GM12878 (cell line): ENCODE data around the gene MVK. TPM values are rescaled to one million over a fixed set of nuclear protein-coding genes. Genes with fewer than 3 reads are reported as not detected.
A peak's percentile ranks its signal among the peaks of the same experiment; 100 is the strongest.

ENCODE experiments used
- ATAC-seq: fragments of 200-7000 bp; cut with Tn5 transposase; 3 replicates; pipeline ENCODE4 v1.9.1; 2020; ENCODE audit warnings: mild to moderate bottlenecking, moderate library complexity
- BruUV-seq: library from RNA; stranded (reverse); fragments of 400-500 nt; replicated peaks from 2 replicates; lab custom pipeline; 2021; lab: Mats Ljungman, UMichigan
- CTCF ChIA-PET: fragments of 300-600 bp; sonication (Branson Sonifier 250); formaldehyde crosslinking; extraction: SDS; loops from one replicate; lab custom pipeline; 2021; ENCODE audit warnings: inconsistent platforms; lab: Yijun Ruan, JAX
- POLR2A ChIA-PET: fragments of 350-600 bp; formaldehyde crosslinking; extraction: SDS; loops from one replicate; lab custom pipeline; 2021; ENCODE audit warnings: inconsistent platforms; lab: Charles Lee
- RAD21 ChIA-PET: fragments of 300-600 bp; sonication (Branson Sonifier 250); formaldehyde crosslinking; loops from one replicate; lab custom pipeline; 2023; ENCODE audit warnings: antibody characterized with exemption; ENCODE audit not compliant: unreplicated experiment; lab: Charles Lee
- SMC1A ChIA-PET: fragments of 300-600 bp; sonication (Branson Sonifier 250); formaldehyde crosslinking; loops from one replicate; lab custom pipeline; 2023; ENCODE audit not compliant: unreplicated experiment, uncharacterized antibody; lab: Charles Lee
- DNase-seq: peaks from one replicate; pipeline ENCODE4 v3.0.0-alpha.2; 2011; ENCODE audit warnings: low read depth, low spot score
- FAIRE-seq: peaks from 3 replicates; lab custom pipeline; 2011; peaks lifted over from hg19 to GRCh38; lab: Jason Lieb, UNC
- H2AFZ ChIP-seq: 2 replicates; pipeline ENCODE4 v1.6.0; 2011; ENCODE audit warnings: low read depth, low read length, control low read depth; ENCODE audit not compliant: control insufficient read depth
- H3K27ac ChIP-seq: 2 replicates; pipeline ENCODE4 v1.5.1; 2011; ENCODE audit warnings: control low read depth; ENCODE audit not compliant: control insufficient read depth, insufficient read depth
- H3K27me3 ChIP-seq, 2 experiments: replicated peaks in 1 of 2; 2 replicates each; pipeline versions ENCODE4 v1.6.0 to v1.6.1; 2011; ENCODE audit warnings: low read length in 1 of 2; ENCODE audit not compliant: control insufficient read depth in 2 of 2, insufficient read depth in 2 of 2
- H3K36me3 ChIP-seq, 2 experiments: 2 replicates each; pipeline ENCODE4 v1.5.1; 2011; ENCODE audit warnings: low read length in 1 of 2; ENCODE audit not compliant: control insufficient read depth in 2 of 2, insufficient read depth in 2 of 2
- H3K4me1 ChIP-seq: 2 replicates; pipeline ENCODE4 v1.6.1; 2011; ENCODE audit warnings: mild to moderate bottlenecking, low read length, moderate library complexity, mixed read lengths; ENCODE audit not compliant: control insufficient read depth, insufficient read depth
- H3K4me2 ChIP-seq: 2 replicates; pipeline ENCODE4 v1.6.0; 2011; ENCODE audit warnings: control low read depth; ENCODE audit not compliant: control insufficient read depth, insufficient read depth
- H3K4me3 ChIP-seq: fragments of 200-600 bp; sonication (generic); 2 replicates; pipeline ENCODE4 v1.5.1; 2016
- H3K79me2 ChIP-seq: 2 replicates; pipeline ENCODE4 v1.6.0; 2011; ENCODE audit warnings: low read length; ENCODE audit not compliant: control insufficient read depth, insufficient read depth
- H3K9ac ChIP-seq: 2 replicates; pipeline ENCODE4 v1.8.0; 2011; ENCODE audit warnings: low read length, control low read depth, mixed read lengths; ENCODE audit not compliant: control insufficient read depth, insufficient read depth
- H3K9me3 ChIP-seq: replicated peaks from 3 replicates; pipeline ENCODE4 v1.5.1; 2011; ENCODE audit warnings: mild to moderate bottlenecking, low read length; ENCODE audit not compliant: control insufficient read depth, insufficient read depth
- H4K20me1 ChIP-seq: 2 replicates; pipeline ENCODE4 v1.6.0; 2011; ENCODE audit not compliant: control insufficient read depth, insufficient read depth
- ATF7 ChIP-seq: fragments of 450-650 bp; IDR thresholded peaks from 2 replicates; pipeline ENCODE4 v1.6.1; 2016; ENCODE audit warnings: low read depth, mild to moderate bottlenecking
- PKNOX1 ChIP-seq: fragments of 450-650 bp; IDR thresholded peaks from 2 replicates; pipeline ENCODE4 v1.6.1; 2016; ENCODE audit warnings: mild to moderate bottlenecking
- RAD51 ChIP-seq: fragments of 450-650 bp; IDR thresholded peaks from 2 replicates; pipeline ENCODE4 v1.6.1; 2016; ENCODE audit warnings: moderate library complexity, mild to moderate bottlenecking, inconsistent platforms
- RUNX3 ChIP-seq: IDR thresholded peaks from 2 replicates; pipeline ENCODE4 v1.6.1; 2012; ENCODE audit warnings: low read length, inconsistent platforms
- WGBS: methylation state at CpG from one replicate; pipeline ENCODE4 v1.1.6; 2016; ENCODE audit warnings: low lambda C conversion rate; ENCODE audit not compliant: insufficient replicate concordance, insufficient coverage; ENCODE audit errors: missing lambda C conversion rate; 5-methylcytosine and 5-hydroxymethylcytosine counted together
- in situ Hi-C: fragments of 300-500 bp; cut with MboI; formaldehyde crosslinking; loops from 9 replicates; pipeline ENCODE4 v1.14.3; 2018; ENCODE audit warnings: mixed read lengths
- intact Hi-C: fragments of 100-400 bp; cut with micrococcal nuclease; formaldehyde crosslinking; loops from one replicate; pipeline ENCODE4 v1.14.2; 2022; ENCODE audit not compliant: unreplicated experiment
- polyA plus RNA-seq, 11 experiments: library from polyadenylated mRNA; depleted of rRNA in 4 of 11; unstranded in 6 of 11; stranded (reverse) in 5 of 11; fragments of >200 nt; fragmentation: Nextera tagmentation in 4 of 11; fragmentation: Illumina TruSeq in 1 of 11; extraction: Ambion mirVana in 4 of 11; extraction: Trizol in 1 of 11; gene quantifications; 1 replicate in 1 of 11; 2 replicates in 10 of 11; pipeline versions ENCODE4 v1.2.1 to v1.2.3, GENCODE V29; 2011 to 2016; ENCODE audit warnings: inconsistent platforms in 2 of 11, missing spikeins in 2 of 11, low read depth in 1 of 11
- total RNA-seq, 4 experiments: library from RNA; depleted of rRNA in 3 of 4; stranded (reverse); fragments of >200 nt in 3 of 4; fragmentation: Illumina TruSeq in 1 of 4; extraction: Trizol in 1 of 4; gene quantifications; 2 replicates each; pipeline versions ENCODE4 v1.2.1 to v1.2.3, GENCODE V29; 2013 to 2021
- TF ChIP-seq, protein P1 (sequence below): fragments of 150-350 bp; IDR thresholded peaks from 2 replicates; pipeline ENCODE4 v1.6.1; 2016; ENCODE audit warnings: low read depth, low read length

Gene MVK
- total and polyA plus RNA-seq, 10 of the 15 experiments (the other 5 are each of a cell fraction or from before 2014, with no cell fraction given) = 0.24 to 46.7 (median 31.9) TPM

DNA sequence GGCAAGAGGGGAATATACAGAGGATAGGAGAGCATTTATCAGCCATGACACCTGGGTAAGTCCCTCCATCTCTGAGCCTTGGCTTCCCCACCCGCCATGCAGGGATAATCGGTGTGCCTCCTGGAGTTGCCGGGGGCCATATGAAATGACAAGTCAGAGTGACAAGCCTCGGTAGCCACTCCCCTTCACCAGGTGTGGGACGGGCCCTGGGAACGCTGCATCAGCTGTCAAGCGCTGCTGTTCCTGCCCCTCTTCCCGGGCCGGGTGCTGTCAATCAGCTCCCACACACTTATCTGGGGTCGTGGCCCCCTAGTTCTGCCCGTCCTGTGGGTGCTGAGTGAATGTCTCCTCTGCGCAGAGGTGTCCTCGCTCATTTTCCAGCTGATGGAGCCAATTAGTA, 57.2 kb downstream of the MVK start:
- SMC1A ChIA-PET = interaction anchor here (0.6 kb wide), 1 partner anchor 211 kb away, joined by 3 read pairs; no protein-coding TSS in a partner anchor
- Histone ChIP-seq H3K27ac (no peak overlapping the region), H3K36me3 (no peaks in the 10 kb centered on the region), H3K9me3 (no peaks in the 10 kb centered on the region), H3K4me2 (no peak overlapping the region), H4K20me1 (no peaks in the 10 kb centered on the region), H3K79me2 (no peaks in the 10 kb centered on the region), H3K27me3 (no peaks in the 10 kb centered on the region), H3K4me3 (no peak overlapping the region)
- intact Hi-C loops (no loop called here), in situ Hi-C loops (no loop called here)
- DNase-seq (no peak), ATAC-seq (peak; percentile 36; the same call in 2 of the 3 replicates)
- CTCF ChIA-PET = no interaction called here
- BruUV-seq = no TSS peak
- TF ChIP-seq RAD51 = no peak
- 0 out of 2 replicates have a peak, but pooled peaks have one; percentile 10 for TF ChIP-seq PKNOX1
- TF ChIP-seq, all 136 proteins: peak for 1
- FAIRE-seq = no peak
- no peaks in the 10 kb centered on the region for H3K4me1 ChIP-seq
- POLR2A ChIA-PET = no interaction called here
- no peak overlapping the region for H3K9ac ChIP-seq
- RAD21 ChIA-PET = no interaction called here
- H2AFZ ChIP-seq = no peak overlapping the region
- 13% methylated on average over 13 of the region's 13 CpGs for WGBS

DNA sequence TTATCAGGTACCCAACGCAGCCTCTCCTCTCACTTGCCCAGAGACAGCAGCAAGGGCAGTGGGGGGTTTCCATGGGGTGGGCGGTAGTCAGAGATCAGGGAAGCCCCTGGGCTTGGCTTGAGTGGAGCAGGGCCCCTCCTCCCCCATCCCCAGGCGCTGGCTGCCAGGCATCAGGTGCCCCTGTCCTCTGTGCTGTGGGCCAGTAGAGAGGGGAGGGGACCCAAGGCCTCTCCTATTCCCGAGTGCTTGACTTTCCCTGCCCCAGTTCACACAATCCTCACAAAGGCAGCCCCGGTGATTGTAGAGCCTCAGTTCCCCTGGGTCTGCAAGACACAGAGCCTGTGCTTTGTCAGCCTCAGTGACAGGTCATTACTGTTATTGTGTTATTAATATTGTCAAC, 57.7 kb downstream of the MVK start:
- no peaks in the 10 kb centered on the region for H3K36me3 ChIP-seq
- BruUV-seq = no TSS peak
- DNase-seq = no peak
- H3K4me3 ChIP-seq = no peak overlapping the region
- FAIRE-seq = no peak
- POLR2A ChIA-PET = no interaction called here
- H3K9ac ChIP-seq = no peak overlapping the region
- no peaks in the 10 kb centered on the region for H3K27me3 ChIP-seq
- H3K79me2 ChIP-seq = no peaks in the 10 kb centered on the region
- H3K27ac ChIP-seq = no peak overlapping the region
- intact Hi-C loops = no loop called here
- TF ChIP-seq RUNX3 (no peak), ATF7 (no peak)
- TF ChIP-seq, protein P1, sequence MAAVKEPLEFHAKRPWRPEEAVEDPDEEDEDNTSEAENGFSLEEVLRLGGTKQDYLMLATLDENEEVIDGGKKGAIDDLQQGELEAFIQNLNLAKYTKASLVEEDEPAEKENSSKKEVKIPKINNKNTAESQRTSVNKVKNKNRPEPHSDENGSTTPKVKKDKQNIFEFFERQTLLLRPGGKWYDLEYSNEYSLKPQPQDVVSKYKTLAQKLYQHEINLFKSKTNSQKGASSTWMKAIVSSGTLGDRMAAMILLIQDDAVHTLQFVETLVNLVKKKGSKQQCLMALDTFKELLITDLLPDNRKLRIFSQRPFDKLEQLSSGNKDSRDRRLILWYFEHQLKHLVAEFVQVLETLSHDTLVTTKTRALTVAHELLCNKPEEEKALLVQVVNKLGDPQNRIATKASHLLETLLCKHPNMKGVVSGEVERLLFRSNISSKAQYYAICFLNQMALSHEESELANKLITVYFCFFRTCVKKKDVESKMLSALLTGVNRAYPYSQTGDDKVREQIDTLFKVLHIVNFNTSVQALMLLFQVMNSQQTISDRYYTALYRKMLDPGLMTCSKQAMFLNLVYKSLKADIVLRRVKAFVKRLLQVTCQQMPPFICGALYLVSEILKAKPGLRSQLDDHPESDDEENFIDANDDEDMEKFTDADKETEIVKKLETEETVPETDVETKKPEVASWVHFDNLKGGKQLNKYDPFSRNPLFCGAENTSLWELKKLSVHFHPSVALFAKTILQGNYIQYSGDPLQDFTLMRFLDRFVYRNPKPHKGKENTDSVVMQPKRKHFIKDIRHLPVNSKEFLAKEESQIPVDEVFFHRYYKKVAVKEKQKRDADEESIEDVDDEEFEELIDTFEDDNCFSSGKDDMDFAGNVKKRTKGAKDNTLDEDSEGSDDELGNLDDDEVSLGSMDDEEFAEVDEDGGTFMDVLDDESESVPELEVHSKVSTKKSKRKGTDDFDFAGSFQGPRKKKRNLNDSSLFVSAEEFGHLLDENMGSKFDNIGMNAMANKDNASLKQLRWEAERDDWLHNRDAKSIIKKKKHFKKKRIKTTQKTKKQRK = no peak
- no peaks in the 10 kb centered on the region for H3K9me3 ChIP-seq
- ATAC-seq = peak; percentile 80
- RAD21 ChIA-PET = no interaction called here
- H4K20me1 ChIP-seq = no peaks in the 10 kb centered on the region
- H3K4me2 ChIP-seq = no peak overlapping the region
- SMC1A ChIA-PET = no interaction called here
- CTCF ChIA-PET = no interaction called here
- WGBS = 2% methylated on average over 5 of the region's 5 CpGs
- in situ Hi-C loops = no loop called here
- H3K4me1 ChIP-seq = no peaks in the 10 kb centered on the region
- H2AFZ ChIP-seq = no peak overlapping the region
